K562 (cell line): ENCODE measurements around the gene ACTC1. TPM values are rescaled to one million over a fixed set of nuclear protein-coding genes. Genes with fewer than 3 reads are reported as not detected.
A peak's percentile ranks its signal among the peaks of the same experiment; 100 is the strongest.

ENCODE experiments used
- ATAC-seq: fragments of 200-7000 bp; cut with Tn5 transposase; 3 replicates; pipeline ENCODE4 v1.9.1; 2020; ENCODE audit warnings: moderate library complexity
- BruUV-seq: library from RNA; stranded (reverse); fragments of 400-500 nt; replicated peaks from 2 replicates; lab custom pipeline; 2021; lab: Mats Ljungman, UMichigan
- CTCF ChIA-PET: fragments of 300-600 bp; formaldehyde crosslinking; extraction: SDS; loops from one replicate; lab custom pipeline; 2021; ENCODE audit warnings: low intra/inter-chr PET ratio; lab: Yijun Ruan, JAX
- POLR2A ChIA-PET: fragments of 300-600, 350-650 bp; sonication (Branson Sonifier 250); formaldehyde crosslinking; extraction: SDS; loops from one replicate; lab custom pipeline; 2021; ENCODE audit warnings: antibody characterized with exemption, inconsistent platforms; lab: Yijun Ruan, JAX
- DNase-seq, 4 experiments: peaks; one replicate each; pipeline versions ENCODE4 v3.0.0 to v3.0.0-alpha.2; 2011 to 2018; ENCODE audit warnings: low spot score in 3 of 4, mixed read lengths in 3 of 4; ENCODE audit errors: extremely low read depth in 1 of 4
- FAIRE-seq: peaks from 2 replicates; lab custom pipeline; 2011; peaks lifted over from hg19 to GRCh38; lab: Jason Lieb, UNC
- H2AFZ ChIP-seq: 2 replicates; pipeline ENCODE4 v1.6.0; 2011; ENCODE audit warnings: low read depth, low read length, control low read depth, inconsistent platforms
- H3K27ac ChIP-seq: fragments of 200-600 bp; 3 replicates; pipeline ENCODE4 v1.8.0; 2011; ENCODE audit warnings: low read depth, mild to moderate bottlenecking, control low read depth, inconsistent platforms, low read length, moderate library complexity, mixed read lengths; ENCODE audit errors: extremely low read depth
- H3K27me3 ChIP-seq, 2 experiments: fragments of 300-600 bp in 1 of 2; 2 replicates in 1 of 2; 3 replicates in 1 of 2; pipeline versions ENCODE4 v1.6.0 to v1.8.0; 2011; ENCODE audit warnings: inconsistent platforms in 2 of 2, low read length in 2 of 2, mild to moderate bottlenecking in 1 of 2, mixed read lengths in 1 of 2, moderate library complexity in 1 of 2; ENCODE audit not compliant: control insufficient read depth in 2 of 2, insufficient read depth in 2 of 2
- H3K36me3 ChIP-seq: fragments of 300-600 bp; 3 replicates; pipeline ENCODE4 v1.8.0; 2011; ENCODE audit warnings: mild to moderate bottlenecking, low read length, inconsistent platforms; ENCODE audit not compliant: control insufficient read depth, insufficient read depth
- H3K4me1 ChIP-seq, 2 experiments: fragments of 200-600 bp in 1 of 2; replicated peaks in 1 of 2; 2 replicates in 1 of 2; 3 replicates in 1 of 2; pipeline versions ENCODE4 v1.5.1 to v1.8.0; 2011; ENCODE audit warnings: inconsistent platforms in 2 of 2, low read length in 2 of 2, mild to moderate bottlenecking in 1 of 2, mixed read lengths in 1 of 2, moderate library complexity in 1 of 2; ENCODE audit not compliant: control insufficient read depth in 2 of 2, insufficient read depth in 2 of 2
- H3K4me2 ChIP-seq: 2 replicates; pipeline ENCODE4 v1.6.1; 2011; ENCODE audit warnings: low read length, control low read depth, inconsistent platforms, mixed read lengths; ENCODE audit not compliant: insufficient read depth
- H3K4me3 ChIP-seq: fragments of 200-600 bp; sonication (generic), shearing (Covaris generic); 2 replicates; pipeline ENCODE4 v1.5.1; 2016; ENCODE audit warnings: control low read depth, inconsistent platforms
- H3K79me2 ChIP-seq: fragments of 200-600 bp; 3 replicates; pipeline ENCODE4 v1.8.0; 2011; ENCODE audit warnings: low read length, inconsistent platforms; ENCODE audit not compliant: control insufficient read depth, insufficient read depth
- H3K9ac ChIP-seq, 2 experiments: 2 replicates each; pipeline versions ENCODE4 v1.6.0 to v1.6.1; 2011; ENCODE audit warnings: low read depth in 2 of 2, low read length in 2 of 2, control low read depth in 1 of 2, inconsistent platforms in 1 of 2, mild to moderate bottlenecking in 1 of 2, mixed read lengths in 1 of 2; ENCODE audit not compliant: insufficient read depth in 1 of 2
- H3K9me1 ChIP-seq: one replicate; pipeline ENCODE4 v1.6.0; 2011; ENCODE audit warnings: inconsistent platforms, mild to moderate bottlenecking, low read length, moderate library complexity; ENCODE audit not compliant: control insufficient read depth, insufficient read depth
- H3K9me3 ChIP-seq: replicated peaks from 2 replicates; pipeline ENCODE4 v1.5.1; 2011; ENCODE audit warnings: low read depth, low read length, inconsistent platforms; ENCODE audit not compliant: control insufficient read depth, insufficient read depth
- H4K20me1 ChIP-seq: replicated peaks from 2 replicates; pipeline ENCODE4 v1.6.1; 2011; ENCODE audit warnings: low read length, inconsistent platforms, mixed read lengths; ENCODE audit not compliant: control insufficient read depth, insufficient read depth
- ATF3 ChIP-seq, 2 experiments: fragments of 450-650 bp in 1 of 2; sonication (generic) in 1 of 2; formaldehyde crosslinking in 1 of 2; IDR thresholded peaks in 1 of 2; conservative IDR thresholded peaks in 1 of 2; 2 replicates each; pipeline versions ENCODE4 v1.6.1 to v1.8.1; 2016 to 2023; ENCODE audit warnings: mild to moderate bottlenecking in 2 of 2, moderate library complexity in 2 of 2, inconsistent platforms in 1 of 2, missing genetic modification reagents in 1 of 2
- C11orf30 ChIP-seq: fragments of 450-650 bp; IDR thresholded peaks from 2 replicates; pipeline ENCODE4 v1.6.1; 2016; ENCODE audit warnings: low read depth, mild to moderate bottlenecking
- CTBP1 ChIP-seq: fragments of 450-650 bp; IDR thresholded peaks from 2 replicates; pipeline ENCODE4 v1.6.1; 2016; ENCODE audit warnings: borderline replicate concordance
- HDAC3 ChIP-seq: fragments of 450-650 bp; IDR thresholded peaks from 2 replicates; pipeline ENCODE4 v1.6.1; 2018; ENCODE audit warnings: borderline replicate concordance, mild to moderate bottlenecking, moderate library complexity; ENCODE audit not compliant: partially characterized antibody
- KAT2B ChIP-seq: IDR thresholded peaks from one replicate; pipeline ENCODE4 v1.6.1; 2012; ENCODE audit warnings: low read depth, mild to moderate bottlenecking, control low read depth, inconsistent platforms, low read length, moderate library complexity
- NFE2 ChIP-seq: IDR thresholded peaks from 2 replicates; pipeline ENCODE4 v1.6.1; 2014; ENCODE audit warnings: antibody characterized with exemption, low read depth
- NR2C1 ChIP-seq, 2 experiments: fragments of 450-650 bp; IDR thresholded peaks; 2 replicates each; pipeline ENCODE4 v1.6.1; 2017; ENCODE audit warnings: mild to moderate bottlenecking in 2 of 2, antibody characterized with exemption in 1 of 2, inconsistent platforms in 1 of 2, missing compliant biosample characterization in 1 of 2, missing genetic modification characterization in 1 of 2
- THAP12 ChIP-seq: fragments of 250-450 bp; sonication (Bioruptor Pico); IDR thresholded peaks from 2 replicates; pipeline ENCODE4 v1.9.0; 2021; ENCODE audit warnings: mild to moderate bottlenecking, inconsistent platforms
- ZNF175 ChIP-seq: fragments of 200-800 bp; sonication (Bioruptor generic); IDR thresholded peaks from 2 replicates; pipeline ENCODE4 v1.6.1; 2016; ENCODE audit warnings: low read depth, mild to moderate bottlenecking, missing genetic modification characterization, missing compliant biosample characterization
- ZNF316 ChIP-seq: fragments of 450-650 bp; IDR thresholded peaks from 2 replicates; pipeline ENCODE4 v1.6.1; 2016
- WGBS: fragments of 100-300 bp; shearing (Covaris generic); methylation state at CpG from one replicate; pipeline ENCODE4 v1.1.6; 2016; ENCODE audit warnings: low coverage, mixed read lengths; ENCODE audit not compliant: insufficient coverage; ENCODE audit errors: missing lambda C conversion rate; 5-methylcytosine and 5-hydroxymethylcytosine counted together
- in situ Hi-C: fragments of 300-500 bp; cut with MboI; formaldehyde crosslinking; loops from 4 replicates; pipeline ENCODE4 v1.15.0; 2018; ENCODE audit warnings: inconsistent platforms, mixed read lengths
- intact Hi-C: fragments of 100-400 bp; cut with micrococcal nuclease; formaldehyde crosslinking; loops from 2 replicates; pipeline ENCODE4 v1.14.2; 2022
- polyA plus RNA-seq, 8 experiments: library from polyadenylated mRNA; depleted of rRNA in 4 of 8; stranded (reverse) in 5 of 8; unstranded in 3 of 8; fragments of >200 nt; fragmentation: Nextera tagmentation in 2 of 8; fragmentation: Illumina TruSeq in 1 of 8; extraction: Ambion mirVana in 2 of 8; extraction: Trizol in 1 of 8; gene quantifications; 2 replicates each; pipeline versions ENCODE4 v1.2.1 to v1.2.3, GENCODE V29; 2011 to 2014; ENCODE audit warnings: inconsistent platforms in 1 of 8, missing spikeins in 1 of 8
- total RNA-seq, 7 experiments: library from RNA; depleted of rRNA in 6 of 7; stranded (reverse); fragments of >200 nt in 6 of 7; fragmentation: Illumina TruSeq in 2 of 7; extraction: Trizol in 2 of 7; gene quantifications; 2 replicates each; pipeline versions ENCODE4 v1.2.1 to v1.2.3, GENCODE V29; 2011 to 2021; ENCODE audit warnings: low replicate concordance in 1 of 7

The ACTC1 gene
- total and polyA plus RNA-seq, 9 of the 15 experiments (the other 6 are each of a cell fraction or from before 2014, with no cell fraction given): 0.08 to 0.84 (median 0.17) TPM; not detected in 3

- ChIA-PET CTCF (no interaction called here), POLR2A (interaction anchor here (0.5 kb wide), 1 partner anchor 16 kb away, joined by 3 read pairs; no protein-coding TSS in a partner anchor)
- no peaks in the 10 kb centered on the region for H3K27me3 ChIP-seq
- intact Hi-C loops: no loop called here
- no peaks in the 10 kb centered on the region for H3K79me2 ChIP-seq
- H4K20me1 ChIP-seq: no peaks in the 10 kb centered on the region
- H3K4me2 ChIP-seq: no peak overlapping the region
- FAIRE-seq: no peak
- H3K27ac ChIP-seq: no peak overlapping the region
- H2AFZ ChIP-seq: no peak overlapping the region
- peak; percentile 13; the same call in 1 of the 2 replicates for TF ChIP-seq ZNF316
- peak; percentile 42; the same call in 1 of the 2 replicates for TF ChIP-seq NFE2
- TF ChIP-seq HDAC3: no peak
- TF ChIP-seq ZNF175 (CRISPR knock-in tag): no peak
- no peak for TF ChIP-seq NR2C1 (IDR thresholded peaks at IDR 0.05)
- TF ChIP-seq NR2C1 (tag; IDR thresholded peaks at IDR 0.05): no peak
- TF ChIP-seq KAT2B: no peak
- TF ChIP-seq THAP12 (CRISPR knock-in tag): no peak
- 0 out of 2 replicates have a peak, but pooled peaks have one; percentile 14 for TF ChIP-seq ATF3 (IDR thresholded peaks at IDR 0.05)
- no peak for TF ChIP-seq ATF3 (CRISPR knock-in tag; conservative IDR thresholded peaks at IDR 0.05)
- no peak for TF ChIP-seq CTBP1
- peak; percentile 36; the same call in 1 of the 2 replicates for TF ChIP-seq C11orf30
- TF ChIP-seq, all 486 proteins: peak for 4
- Histone ChIP-seq H3K36me3 (no peaks in the 10 kb centered on the region), H3K4me3 (no peak overlapping the region), H3K9ac (no peak overlapping the region), H3K9me1 (no peaks in the 10 kb centered on the region), H3K9me3 (0 out of 2 replicates have a peak, but pooled peaks cover 3% of the 10 kb centered on the region), H3K4me1 (peaks cover 0 to 14% of the 10 kb centered on the region in 2 experiments; a peak in 4 of 5 replicates)
- in situ Hi-C loops: no loop called here
- no TSS peak for BruUV-seq
- 41% methylated on average over 3 of the region's 3 CpGs for WGBS
- no peak for ATAC-seq
- peak in 2 of 4 experiments; percentile 27 to 32 for DNase-seq
These were observed 12.7 kb upstream of the ACTC1 start for GRCh38 chr15:34808016-34808415.
